Vein endothelial cell (primary cell): ENCODE measurements around the gene CRABP1. TPM values are rescaled to one million over a fixed set of nuclear protein-coding genes. Genes with fewer than 3 reads are reported as not detected.

Source experiments
- small RNA-seq: library from RNA; depleted of rRNA; stranded (forward); fragments of <200 nt; gene quantifications from one replicate; pipeline ENCODE3, GENCODE V24; 2012
- total RNA-seq: library from RNA; depleted of rRNA; stranded (reverse); fragments of >200 nt; gene quantifications from 2 replicates; pipeline ENCODE4 v1.2.3, GENCODE V29; 2012

CRABP1 gene
- total RNA-seq: not detected in 2 replicates

GRCh38 chr15:78340231-78341056, at the start of gene CRABP1:
Gene CRABP1 (plus strand): TSS chr15:78340353. CDS start chr15:78340429, 76 bp downstream.

DNA sequence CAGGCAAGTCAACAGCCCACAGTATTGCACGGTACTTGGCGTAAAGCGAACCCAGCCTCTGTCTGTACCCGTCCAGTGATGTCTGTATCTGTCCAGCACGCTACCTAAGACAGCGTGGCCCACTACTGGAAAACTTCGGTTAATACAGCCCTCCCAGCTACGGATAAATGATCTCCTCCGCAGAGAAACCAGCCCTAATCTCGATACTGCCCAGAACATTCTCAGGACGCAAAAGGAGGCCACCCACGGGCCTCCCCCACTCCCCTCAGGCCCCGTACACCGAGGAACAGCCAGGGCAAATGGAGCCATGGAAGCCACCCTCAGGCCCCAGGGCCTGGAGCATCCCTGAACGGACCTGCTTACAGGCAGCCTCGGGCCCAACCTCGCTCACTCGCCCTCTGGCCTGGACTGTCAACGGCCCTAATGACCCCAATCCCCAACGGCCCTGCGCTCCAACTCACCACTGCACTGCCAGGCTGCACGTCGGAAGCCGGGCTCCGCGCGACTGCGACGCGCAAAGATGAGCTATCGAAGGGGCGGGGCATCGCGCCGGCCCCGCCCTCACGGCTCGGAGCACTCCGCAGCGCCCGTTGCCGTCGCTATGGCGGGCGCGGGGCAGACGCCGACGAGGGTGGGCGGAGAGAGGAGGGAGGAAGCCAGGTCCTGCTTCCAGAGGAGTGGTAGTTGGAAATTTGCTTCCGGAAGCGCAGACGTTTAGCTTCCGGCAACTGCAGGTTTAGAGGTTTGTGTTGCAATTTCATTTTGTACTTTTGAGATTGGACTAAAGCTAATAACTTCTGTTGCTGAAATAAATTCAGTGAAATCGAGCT, 40.8 kb upstream of the CRABP1 start, which contains the start of gene SKIC8:
TSS of gene SKIC8 (minus strand) at position 509 of the 830 bp plus-strand sequence. CDS start 3,923 bp downstream, outside the sequence.

Small RNAs within 50 kb of the gene (small RNA-seq; reads per million reads assigned to genes)
- not detected for gene AC090607.5

Other genes starting within 250 kb of the CRABP1 start
- gene SH2D7, start 247.8 kb upstream of the CRABP1 start, total RNA-seq: not detected in 2 replicates
- gene CIB2, start 208.9 kb upstream of the CRABP1 start, total RNA-seq: 1.2 and 2.9 TPM in 2 replicates
- gene IDH3A, start 191.0 kb upstream of the CRABP1 start, total RNA-seq: 23.8 and 54.4 TPM in 2 replicates
- gene ACSBG1, start 105.8 kb upstream of the CRABP1 start, total RNA-seq: under 0.01 TPM in 1 of 2 replicates, not detected in the other
- 3.6 and 3.7 TPM in 2 replicates for gene DNAJA4, start 75.8 kb upstream of the CRABP1 start, total RNA-seq
- gene SKIC8, start 40.7 kb upstream of the CRABP1 start, total RNA-seq: 58.1 and 63.0 TPM in 2 replicates
- gene IREB2, start 97.9 kb downstream of the CRABP1 start, total RNA-seq: 45.3 and 76.4 TPM in 2 replicates
- 1.8 and 3.6 TPM in 2 replicates for gene HYKK, start 167.2 kb downstream of the CRABP1 start, total RNA-seq
- gene PSMA4, start 200.1 kb downstream of the CRABP1 start, total RNA-seq: 260 and 339 TPM in 2 replicates
- gene CHRNA5, start 225.2 kb downstream of the CRABP1 start, total RNA-seq: 6.0 and 6.9 TPM in 2 replicates